Effector memory CD4-positive, alpha-beta T cell (primary cell): ENCODE measurements around the gene TXNDC12.
A peak's percentile ranks its signal among the peaks of the same experiment; 100 is the strongest.
"Not testable (repeated sequence)": the region's sequence is repeated elsewhere in the genome, so short reads cannot be mapped to it uniquely, and the experiment has no call there.

ENCODE experiments used
- DNase-seq, 3 donors: peaks; one replicate each; pipeline ENCODE4 v3.0.0-alpha.2; 2020
- H3K27ac ChIP-seq: 2 replicates; pipeline ENCODE4 v1.7.0; 2013; ENCODE audit warnings: mild to moderate bottlenecking, low read length, moderate library complexity; ENCODE audit not compliant: insufficient read depth, poor library complexity, severe bottlenecking
- H3K27me3 ChIP-seq: replicated peaks from 2 replicates; pipeline ENCODE4 v1.7.0; 2013; ENCODE audit warnings: mild to moderate bottlenecking, low read length; ENCODE audit not compliant: insufficient read depth, control insufficient read depth, poor library complexity, severe bottlenecking
- H3K36me3 ChIP-seq: 2 replicates; pipeline ENCODE4 v1.7.0; 2013; ENCODE audit warnings: mild to moderate bottlenecking, low read length, moderate library complexity; ENCODE audit not compliant: control insufficient read depth, insufficient read depth
- H3K4me1 ChIP-seq: 2 replicates; pipeline ENCODE4 v1.7.0; 2013; ENCODE audit warnings: low read length, mild to moderate bottlenecking; ENCODE audit not compliant: control insufficient read depth, insufficient read depth, poor library complexity, severe bottlenecking
- H3K4me3 ChIP-seq: 2 replicates; pipeline ENCODE4 v1.7.0; 2013; ENCODE audit warnings: low read length, low read depth, mild to moderate bottlenecking; ENCODE audit not compliant: insufficient read depth, poor library complexity, severe bottlenecking
- H3K9me3 ChIP-seq: 2 replicates; pipeline ENCODE4 v1.7.0; 2013; ENCODE audit warnings: mild to moderate bottlenecking, low read length, moderate library complexity; ENCODE audit not compliant: control insufficient read depth
- total RNA-seq, 3 donors: gene quantifications; one replicate each; lab custom pipeline; 2026; lab: John Stamatoyannopoulos, UW

TXNDC12 gene
- total RNA-seq, result 3.4 to 6.9 (median 5.0) reads per million in 3 donors

GRCh38 chr1:52055066-52055865 is at the start of gene TXNDC12:
TXNDC12 (minus strand) TSS chr1:52055191; CDS start chr1:52055096, 95 bp downstream.
- H3K9me3 ChIP-seq, result no peaks in the 10 kb centered on the region
- no peaks in the 10 kb centered on the region for H3K27me3 ChIP-seq
- DNase-seq, result peak; percentile 33 to 61 (median 49)
- H3K4me1 ChIP-seq, result peaks cover 17% of the 10 kb centered on the region
- peaks cover 13% of the 10 kb centered on the region for H3K36me3 ChIP-seq
- H3K4me3 ChIP-seq, result peak within 1 kb of the TSS; percentile 77
- peak within 1 kb of the TSS; percentile 84 for H3K27ac ChIP-seq

DNA sequence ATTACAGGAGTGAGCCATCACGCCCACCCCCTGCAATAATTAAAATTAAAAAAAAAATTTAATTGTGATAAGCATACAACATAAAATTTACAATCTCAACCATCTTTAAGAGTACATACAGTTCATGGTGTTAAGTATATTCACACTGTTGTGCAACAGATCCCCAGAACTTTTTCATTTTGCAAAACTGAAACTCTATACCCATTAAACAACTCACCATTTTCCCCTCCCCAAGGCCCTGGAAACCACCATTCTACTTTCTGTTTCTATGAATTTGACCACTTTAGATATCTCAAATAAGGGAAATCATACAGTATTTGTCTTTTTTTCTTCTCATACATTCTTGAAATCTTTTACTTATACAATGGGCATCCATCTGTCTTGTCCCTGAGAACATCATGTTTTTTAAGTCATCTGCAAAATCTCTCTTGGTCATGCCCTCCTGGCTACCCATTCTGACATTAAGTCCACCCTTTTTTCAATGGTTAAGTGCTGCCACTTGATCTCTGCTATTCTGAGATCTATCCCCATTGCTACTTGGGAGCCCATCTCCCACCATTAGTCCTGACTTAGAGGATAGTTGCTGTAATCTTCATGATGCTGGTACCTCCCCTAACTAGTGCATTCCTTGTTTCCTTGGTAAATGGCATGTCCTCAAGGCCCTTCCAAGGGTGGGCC is 47.5 kb upstream of the TXNDC12 start:
- Histone ChIP-seq H3K9me3 (no peaks in the 10 kb centered on the region), H3K27me3 (no peaks in the 10 kb centered on the region), H3K27ac (no peak overlapping the region), H3K4me3 (no peak overlapping the region), H3K4me1 (no peaks in the 10 kb centered on the region), H3K36me3 (no peaks in the 10 kb centered on the region)
- DNase-seq, result no peak

GRCh38 chr1:52098139-52098871 is 43.3 kb upstream of the TXNDC12 start:
- H3K27ac ChIP-seq, result no peak overlapping the region
- H3K36me3 ChIP-seq, result no peaks in the 10 kb centered on the region
- no peaks in the 10 kb centered on the region for H3K4me1 ChIP-seq
- H3K27me3 ChIP-seq, result no peaks in the 10 kb centered on the region
- DNase-seq, result no peak
- H3K4me3 ChIP-seq, result no peak overlapping the region
- H3K9me3 ChIP-seq, result no peaks in the 10 kb centered on the region

DNA sequence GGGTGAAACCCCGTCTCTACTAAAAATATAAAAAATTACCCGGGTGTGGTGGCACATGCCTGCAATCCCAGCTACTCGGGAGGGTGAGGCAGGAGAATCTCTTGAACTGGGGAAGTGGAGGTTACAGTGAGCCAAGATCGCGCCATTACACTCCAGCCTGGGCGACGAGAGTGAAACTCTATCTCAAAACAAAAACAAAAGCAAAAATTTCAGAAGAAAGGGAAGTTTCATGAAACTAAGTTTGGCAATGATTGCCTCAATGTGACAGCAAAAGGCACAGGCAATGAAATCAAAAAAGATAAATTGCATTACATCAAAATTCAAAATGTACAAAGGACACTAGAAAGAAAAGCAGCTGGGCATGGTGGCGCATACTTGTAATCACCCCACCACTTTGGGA is 41.2 kb upstream of the TXNDC12 start:
- DNase-seq, result no peak
- no peaks in the 10 kb centered on the region for H3K36me3 ChIP-seq
- no peak overlapping the region for H3K4me3 ChIP-seq
- H3K27ac ChIP-seq, result no peak overlapping the region
- H3K9me3 ChIP-seq, result no peaks in the 10 kb centered on the region
- H3K27me3 ChIP-seq, result no peaks in the 10 kb centered on the region
- H3K4me1 ChIP-seq, result no peaks in the 10 kb centered on the region

DNA sequence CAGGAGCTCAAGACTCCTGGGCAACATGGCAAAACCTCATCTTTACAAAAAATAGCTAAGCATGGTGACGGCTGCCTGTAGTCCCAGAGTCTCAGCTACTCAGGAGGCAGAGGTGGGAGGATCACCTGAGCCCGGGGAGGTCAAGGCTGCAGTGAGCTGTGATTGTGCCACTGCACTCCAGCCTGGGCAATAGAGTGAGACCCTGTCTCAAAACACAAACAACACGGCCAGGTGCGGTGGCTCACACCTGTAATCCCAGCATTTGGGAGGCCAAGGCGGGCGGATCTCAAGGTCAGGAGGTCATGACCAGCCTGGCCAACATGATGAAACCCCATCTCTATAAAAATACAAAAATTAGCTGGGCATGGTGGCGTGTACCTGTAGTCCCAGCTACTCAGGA is 39.3 kb upstream of the TXNDC12 start:
- H3K9me3 ChIP-seq, H3K4me3 ChIP-seq, H3K27me3 ChIP-seq, H3K27ac ChIP-seq, H3K4me1 ChIP-seq, H3K36me3 ChIP-seq, DNase-seq: not testable (repeated sequence)

DNA sequence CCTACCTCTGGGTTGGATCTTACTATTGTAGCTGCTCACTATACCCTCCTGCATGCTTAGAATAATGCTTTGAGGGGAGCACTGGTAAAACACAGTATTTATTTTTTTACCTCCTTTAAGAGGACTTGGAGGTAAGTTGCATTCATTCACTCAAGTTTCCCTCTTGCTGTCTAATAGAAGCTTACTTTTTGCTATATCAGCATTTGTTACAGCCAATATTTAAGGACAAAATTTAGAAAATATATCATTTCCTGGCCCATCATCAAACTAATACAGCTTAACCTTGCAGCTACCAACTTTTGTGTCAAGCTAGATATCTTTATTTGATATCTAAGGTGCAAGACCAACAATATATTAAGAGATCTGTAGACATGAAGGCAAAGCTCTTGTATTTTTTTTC is 32.9 kb upstream of the TXNDC12 start:
- not testable (repeated sequence) for H3K9me3 ChIP-seq, H3K4me3 ChIP-seq, DNase-seq, H3K27me3 ChIP-seq, H3K4me1 ChIP-seq, H3K27ac ChIP-seq
- peaks cover 15% of the 10 kb centered on the region for H3K36me3 ChIP-seq

DNA sequence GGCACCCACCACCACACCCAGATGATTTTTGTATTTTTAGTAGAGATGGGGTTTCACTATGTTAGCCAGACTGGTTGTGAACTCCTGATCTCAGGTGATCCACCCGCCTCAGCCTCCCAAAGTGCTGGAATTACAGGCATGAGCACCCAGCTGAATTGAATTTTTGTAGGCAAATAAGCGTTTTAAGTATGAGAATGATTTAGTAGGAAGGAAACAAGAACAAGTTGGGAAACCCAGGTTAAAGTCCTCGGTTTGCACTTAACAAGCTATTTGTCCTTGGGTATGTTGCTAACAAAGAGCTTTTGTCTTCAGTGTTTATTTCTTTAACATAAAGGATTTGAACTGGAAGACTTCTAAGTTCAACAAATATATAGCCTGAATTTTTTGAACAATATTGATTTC is 25.0 kb upstream of the TXNDC12 start:
- Histone ChIP-seq H3K27me3 (no peaks in the 10 kb centered on the region), H3K36me3 (peaks cover 11% of the 10 kb centered on the region), H3K9me3 (no peaks in the 10 kb centered on the region), H3K27ac (no peak overlapping the region), H3K4me3 (no peak overlapping the region), H3K4me1 (no peaks in the 10 kb centered on the region)
- DNase-seq, result no peak

DNA sequence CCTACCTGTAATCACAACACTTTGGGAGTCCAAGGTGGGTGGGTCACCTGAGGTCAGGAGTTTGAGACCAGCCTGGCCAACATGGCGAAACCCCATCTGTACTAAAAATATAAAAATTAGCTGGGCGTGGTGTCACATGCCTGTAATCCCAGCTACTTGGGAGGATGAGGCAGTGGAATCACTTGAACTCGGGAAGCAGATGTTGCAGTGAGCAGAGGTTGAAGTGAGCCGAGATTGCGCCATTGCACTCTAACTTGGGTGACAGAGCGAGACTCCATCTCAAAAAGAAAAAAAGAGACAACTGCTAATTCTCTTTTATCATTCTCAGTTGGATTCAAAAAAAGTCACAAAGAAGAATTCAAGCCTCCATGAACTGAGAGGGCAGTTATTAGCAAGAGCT is 22.3 kb upstream of the TXNDC12 start:
- not testable (repeated sequence) for DNase-seq, H3K9me3 ChIP-seq, H3K36me3 ChIP-seq, H3K4me1 ChIP-seq, H3K27ac ChIP-seq, H3K4me3 ChIP-seq, H3K27me3 ChIP-seq

GRCh38 chr1:52072291-52072690 is 17.3 kb upstream of the TXNDC12 start:
- H3K9me3 ChIP-seq, result no peaks in the 10 kb centered on the region
- no peak for DNase-seq
- no peaks in the 10 kb centered on the region for H3K27me3 ChIP-seq
- no peak overlapping the region for H3K4me3 ChIP-seq
- H3K36me3 ChIP-seq, result peaks cover 17% of the 10 kb centered on the region
- H3K27ac ChIP-seq, result no peak overlapping the region
- H3K4me1 ChIP-seq, result no peaks in the 10 kb centered on the region

DNA sequence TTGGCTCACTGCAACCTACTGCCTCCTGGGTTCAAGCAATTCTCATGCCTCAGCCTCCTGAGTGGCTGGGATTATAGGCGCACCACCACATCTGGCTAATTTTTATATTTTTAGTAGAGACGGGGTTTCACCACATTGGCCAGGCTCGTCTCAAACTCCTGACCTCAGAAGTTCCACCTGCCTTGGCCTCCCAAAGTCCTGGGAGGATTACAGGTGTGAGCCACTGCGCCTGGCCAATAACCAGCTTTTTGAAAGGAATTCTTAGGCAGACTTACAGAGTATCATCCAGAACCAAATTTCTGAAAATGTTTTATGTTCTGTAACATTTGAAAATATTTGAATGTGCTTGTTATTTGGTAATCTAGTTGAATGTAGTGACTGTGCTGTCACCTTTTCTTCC is 15.7 kb upstream of the TXNDC12 start:
- no peak for DNase-seq
- Histone ChIP-seq H3K36me3 (peaks cover 25% of the 10 kb centered on the region), H3K27ac (no peak overlapping the region), H3K4me3 (no peak overlapping the region), H3K4me1 (no peaks in the 10 kb centered on the region), H3K9me3 (no peaks in the 10 kb centered on the region), H3K27me3 (no peaks in the 10 kb centered on the region)
